CD8-positive, alpha-beta memory T cell (primary cell): Measurements from ENCODE around the gene MLLT10. TPM values are rescaled to one million over a fixed set of nuclear protein-coding genes. Genes with fewer than 3 reads are reported as not detected.

Experiments
- CTCF ChIA-PET: fragments of 350-600 bp; sonication (Branson Sonifier 250); formaldehyde crosslinking; loops from one replicate; lab custom pipeline; 2021; ENCODE audit warnings: antibody characterized with exemption; lab: Charles Lee
- POLR2A ChIA-PET: fragments of 350-600 bp; sonication (Branson Sonifier 250); formaldehyde crosslinking; loops from one replicate; lab custom pipeline; 2021; ENCODE audit warnings: antibody characterized with exemption; lab: Charles Lee
- DNase-seq, 5 donors: peaks; one replicate each; pipeline versions ENCODE4 v3.0.0 to v3.0.0-alpha.2; 2020 to 2022; ENCODE audit warnings: mixed read lengths in 1 of 5
- H3K27ac ChIP-seq: one replicate; pipeline ENCODE4 v1.7.0; 2013; ENCODE audit warnings: low read depth, mild to moderate bottlenecking, low read length, moderate library complexity
- H3K27me3 ChIP-seq: 2 replicates; pipeline ENCODE4 v1.7.0; 2013; ENCODE audit warnings: low read length, mild to moderate bottlenecking; ENCODE audit not compliant: insufficient read depth, poor library complexity, severe bottlenecking
- H3K36me3 ChIP-seq: 2 replicates; pipeline ENCODE4 v1.7.0; 2013; ENCODE audit warnings: mild to moderate bottlenecking, low read length, moderate library complexity; ENCODE audit not compliant: insufficient read depth
- H3K4me1 ChIP-seq: 2 replicates; pipeline ENCODE4 v1.7.0; 2013; ENCODE audit warnings: mild to moderate bottlenecking, low read length, moderate library complexity; ENCODE audit not compliant: insufficient read depth
- H3K4me3 ChIP-seq: 2 replicates; pipeline ENCODE4 v1.7.0; 2013; ENCODE audit warnings: mild to moderate bottlenecking, low read length
- H3K9me3 ChIP-seq: 2 replicates; pipeline ENCODE4 v1.7.0; 2013; ENCODE audit warnings: mild to moderate bottlenecking, low read length
- H3K27ac Mint-ChIP-seq, 8 donors: one replicate each; pipeline ENCODE4 v1.8.0; 2020 to 2021; ENCODE audit warnings: mixed read lengths in 8 of 8, mild to moderate bottlenecking in 6 of 8, inconsistent platforms in 3 of 8, moderate library complexity in 3 of 8
- H3K27me3 Mint-ChIP-seq, 2 donors: one replicate each; pipeline ENCODE4 v1.8.0; 2020 to 2021; ENCODE audit warnings: mixed read lengths in 2 of 2, mild to moderate bottlenecking in 1 of 2, moderate library complexity in 1 of 2
- H3K36me3 Mint-ChIP-seq, 3 donors: one replicate each; pipeline ENCODE4 v1.8.0; 2020 to 2021; ENCODE audit warnings: mixed read lengths in 3 of 3, inconsistent platforms in 1 of 3, mild to moderate bottlenecking in 1 of 3
- H3K4me1 Mint-ChIP-seq, 3 donors: one replicate each; pipeline ENCODE4 v1.8.0; 2020 to 2021; ENCODE audit warnings: mixed read lengths in 3 of 3, inconsistent platforms in 1 of 3, mild to moderate bottlenecking in 1 of 3
- H3K4me3 Mint-ChIP-seq, 7 donors: one replicate each; pipeline ENCODE4 v1.8.0; 2020 to 2021; ENCODE audit warnings: mixed read lengths in 7 of 7, mild to moderate bottlenecking in 6 of 7, moderate library complexity in 4 of 7, inconsistent platforms in 2 of 7
- H3K9me3 Mint-ChIP-seq, 5 donors: one replicate each; pipeline ENCODE4 v1.8.0; 2020 to 2022; ENCODE audit warnings: mixed read lengths in 5 of 5, mild to moderate bottlenecking in 3 of 5, moderate library complexity in 2 of 5, inconsistent platforms in 1 of 5
- polyA plus RNA-seq: library from polyadenylated mRNA; unstranded; fragments of 300-500 nt; fragmentation: Illumina TruSeq; gene quantifications from one replicate; pipeline ENCODE4 v1.2.3, GENCODE V29; 2021
- total RNA-seq, 2 experiments: library from RNA; stranded (reverse); gene quantifications; one replicate each; pipeline ENCODE4 v1.2.3, GENCODE V29; 2021

Gene MLLT10
- total and polyA plus RNA-seq, 3 experiments from 2014 or later = 7.4 to 37.2 (median 35.6) TPM

- ChIA-PET CTCF (no interaction called here), POLR2A (no interaction called here)
- no peaks in the 10 kb centered on the region for H3K27me3 Mint-ChIP-seq
- H3K27ac ChIP-seq = no peak overlapping the region
- no peaks in the 10 kb centered on the region for H3K9me3 Mint-ChIP-seq
- H3K4me1 ChIP-seq = no peaks in the 10 kb centered on the region
- peaks cover 4% of the 10 kb centered on the region for H3K36me3 ChIP-seq
- no peaks in the 10 kb centered on the region for H3K27me3 ChIP-seq
- peaks cover 0 to 31% (median 8%) of the 10 kb centered on the region in 3 donors for H3K36me3 Mint-ChIP-seq
- DNase-seq = peak in 4 of 5 donors; percentile 3 to 48 (median 14)
- no peak overlapping the region for H3K4me3 Mint-ChIP-seq
- peaks cover 1 to 16% (median 13%) of the 10 kb centered on the region in 3 donors for H3K4me1 Mint-ChIP-seq
- no peak overlapping the region for H3K27ac Mint-ChIP-seq
- no peaks in the 10 kb centered on the region for H3K9me3 ChIP-seq
- no peak overlapping the region for H3K4me3 ChIP-seq
Measured at GRCh38 chr10:21675157-21675796, 141.2 kb downstream of the MLLT10 start.

- H3K27me3 ChIP-seq = no peaks in the 10 kb centered on the region
- Mint-ChIP-seq H3K4me3 (no peak overlapping the region), H3K36me3 (peaks cover 5 to 32% (median 11%) of the 10 kb centered on the region in 3 donors), H3K4me1 (peaks cover 2 to 11% (median 10%) of the 10 kb centered on the region in 3 donors), H3K27me3 (no peaks in the 10 kb centered on the region), H3K9me3 (no peaks in the 10 kb centered on the region), H3K27ac (no peak overlapping the region)
- ChIA-PET CTCF (interaction anchor here (1.1 kb wide), 1 partner anchor 12 kb away, joined by 3 read pairs; no protein-coding TSS in a partner anchor), POLR2A (no interaction called here)
- no peaks in the 10 kb centered on the region for H3K9me3 ChIP-seq
- no peaks in the 10 kb centered on the region for H3K4me1 ChIP-seq
- H3K4me3 ChIP-seq = no peak overlapping the region
- no peak for DNase-seq
- H3K27ac ChIP-seq = no peak overlapping the region
- peaks cover 4% of the 10 kb centered on the region for H3K36me3 ChIP-seq
Measured at GRCh38 chr10:21677551-21677950, 143.5 kb downstream of the MLLT10 start.

GRCh38 chr10:21681156-21681555, 147.1 kb downstream of the MLLT10 start:
- ChIA-PET POLR2A (no interaction called here), CTCF (no interaction called here)
- Histone ChIP-seq H3K4me3 (no peak overlapping the region), H3K27ac (no peak overlapping the region), H3K4me1 (no peaks in the 10 kb centered on the region), H3K27me3 (no peaks in the 10 kb centered on the region), H3K36me3 (no peaks in the 10 kb centered on the region), H3K9me3 (no peaks in the 10 kb centered on the region)
- Mint-ChIP-seq H3K27me3 (no peaks in the 10 kb centered on the region), H3K4me1 (peaks cover 4 to 8% (median 4%) of the 10 kb centered on the region in 3 donors), H3K9me3 (no peaks in the 10 kb centered on the region), H3K36me3 (peaks cover 5 to 31% (median 19%) of the 10 kb centered on the region in 3 donors), H3K27ac (peak overlapping the region in 2 of 8 donors; percentile 2 to 20), H3K4me3 (no peak overlapping the region)
- no peak for DNase-seq

- Mint-ChIP-seq H3K36me3 (peaks cover 2 to 50% (median 25%) of the 10 kb centered on the region in 3 donors), H3K27me3 (no peaks in the 10 kb centered on the region), H3K4me3 (no peak overlapping the region), H3K9me3 (no peaks in the 10 kb centered on the region), H3K27ac (peak overlapping the region in 1 of 8 donors; percentile 1), H3K4me1 (peaks cover 3 to 22% (median 6%) of the 10 kb centered on the region in 3 donors)
- Histone ChIP-seq H3K4me1 (no peaks in the 10 kb centered on the region), H3K4me3 (no peak overlapping the region), H3K36me3 (peaks cover 6% of the 10 kb centered on the region), H3K27ac (no peak overlapping the region), H3K9me3 (no peaks in the 10 kb centered on the region), H3K27me3 (no peaks in the 10 kb centered on the region)
- DNase-seq = no peak
- POLR2A ChIA-PET = no interaction called here
- CTCF ChIA-PET = no interaction called here
Measured at GRCh38 chr10:21687266-21688008, 153.4 kb downstream of the MLLT10 start.

- DNase-seq = no peak
- H3K9me3 ChIP-seq = no peaks in the 10 kb centered on the region
- ChIA-PET POLR2A (no interaction called here), CTCF (no interaction called here)
- Mint-ChIP-seq H3K27me3 (no peaks in the 10 kb centered on the region), H3K4me1 (peaks cover 3 to 24% (median 6%) of the 10 kb centered on the region in 3 donors), H3K27ac (no peak overlapping the region), H3K4me3 (no peak overlapping the region), H3K36me3 (peaks cover 0 to 54% (median 25%) of the 10 kb centered on the region in 3 donors), H3K9me3 (no peaks in the 10 kb centered on the region)
- H3K4me1 ChIP-seq = no peaks in the 10 kb centered on the region
- no peaks in the 10 kb centered on the region for H3K27me3 ChIP-seq
- no peak overlapping the region for H3K27ac ChIP-seq
- no peak overlapping the region for H3K4me3 ChIP-seq
- peaks cover 6% of the 10 kb centered on the region for H3K36me3 ChIP-seq
Measured at GRCh38 chr10:21688009-21688332, 153.9 kb downstream of the MLLT10 start.

- H3K4me1 Mint-ChIP-seq = peaks cover 6 to 30% (median 6%) of the 10 kb centered on the region in 3 donors
- no peaks in the 10 kb centered on the region for H3K9me3 Mint-ChIP-seq
- POLR2A ChIA-PET = no interaction called here
- Histone ChIP-seq H3K4me1 (no peaks in the 10 kb centered on the region), H3K27ac (no peak overlapping the region), H3K36me3 (peaks cover 6% of the 10 kb centered on the region), H3K4me3 (no peak overlapping the region), H3K9me3 (no peaks in the 10 kb centered on the region), H3K27me3 (no peaks in the 10 kb centered on the region)
- H3K36me3 Mint-ChIP-seq = peaks cover under 1 to 57% (median 25%) of the 10 kb centered on the region in 3 donors
- H3K27me3 Mint-ChIP-seq = no peaks in the 10 kb centered on the region
- CTCF ChIA-PET = interaction anchor here (1.0 kb wide), 1 partner anchor 11 kb away, joined by 3 read pairs; no protein-coding TSS in a partner anchor
- no peak for DNase-seq
- peak overlapping the region in 1 of 8 donors; percentile 21 for H3K27ac Mint-ChIP-seq
- H3K4me3 Mint-ChIP-seq = no peak overlapping the region
Measured at GRCh38 chr10:21688870-21689269, 154.8 kb downstream of the MLLT10 start.

GRCh38 chr10:21689881-21690280, 155.8 kb downstream of the MLLT10 start:
- no peak overlapping the region for H3K4me3 ChIP-seq
- Mint-ChIP-seq H3K4me3 (no peak overlapping the region), H3K9me3 (no peaks in the 10 kb centered on the region), H3K27ac (peak overlapping the region in 2 of 8 donors; percentile 55 to 84), H3K27me3 (no peaks in the 10 kb centered on the region), H3K4me1 (peaks cover 8 to 33% (median 15%) of the 10 kb centered on the region in 3 donors), H3K36me3 (peaks cover 7 to 56% (median 16%) of the 10 kb centered on the region in 3 donors)
- no peaks in the 10 kb centered on the region for H3K27me3 ChIP-seq
- H3K27ac ChIP-seq = no peak overlapping the region
- DNase-seq = no peak
- ChIA-PET CTCF (interaction anchor here (1.0 kb wide), 1 partner anchor 12 kb away, joined by 3 read pairs; no protein-coding TSS in a partner anchor), POLR2A (no interaction called here)
- H3K4me1 ChIP-seq = no peaks in the 10 kb centered on the region
- H3K9me3 ChIP-seq = no peaks in the 10 kb centered on the region
- H3K36me3 ChIP-seq = peaks cover 6% of the 10 kb centered on the region

- no peak for DNase-seq
- Histone ChIP-seq H3K36me3 (no peaks in the 10 kb centered on the region), H3K27me3 (no peaks in the 10 kb centered on the region), H3K4me3 (no peak overlapping the region), H3K27ac (no peak overlapping the region), H3K9me3 (no peaks in the 10 kb centered on the region), H3K4me1 (no peaks in the 10 kb centered on the region)
- no peaks in the 10 kb centered on the region for H3K9me3 Mint-ChIP-seq
- no peak overlapping the region for H3K27ac Mint-ChIP-seq
- peaks cover 8 to 58% (median 12%) of the 10 kb centered on the region in 3 donors for H3K36me3 Mint-ChIP-seq
- no peaks in the 10 kb centered on the region for H3K27me3 Mint-ChIP-seq
- CTCF ChIA-PET = no interaction called here
- H3K4me3 Mint-ChIP-seq = no peak overlapping the region
- POLR2A ChIA-PET = interaction anchor here (0.6 kb wide), 1 partner anchor 17 kb away, joined by 5 read pairs; no protein-coding TSS in a partner anchor
- peaks cover 16 to 54% (median 26%) of the 10 kb centered on the region in 3 donors for H3K4me1 Mint-ChIP-seq
Measured at GRCh38 chr10:21692916-21693315, 158.9 kb downstream of the MLLT10 start.
